Ovary (tissue), 9 donors: ENCODE data around the gene SF3A1. TPM values are rescaled to one million over a fixed set of nuclear protein-coding genes. Genes with fewer than 3 reads are reported as not detected.

ENCODE experiments used
- DNase-seq, 5 donors: peaks; one replicate each; pipeline ENCODE4 v3.0.0-alpha.2; 2019 to 2020
- H3K27ac ChIP-seq, 2 donors: fragments of 200-600 bp; one replicate each; pipeline versions ENCODE4 v1.5.1 to v1.8.0; 2019 to 2022
- H3K27me3 ChIP-seq: fragments of 200-600 bp; one replicate; pipeline ENCODE4 v1.8.0; 2022
- H3K36me3 ChIP-seq: fragments of 200-600 bp; sonication (generic); one replicate; pipeline ENCODE4 v1.5.1; 2019
- H3K4me1 ChIP-seq: one replicate; pipeline ENCODE4 v1.8.1; 2013; ENCODE audit warnings: mild to moderate bottlenecking, moderate library complexity; ENCODE audit not compliant: insufficient read depth
- H3K4me3 ChIP-seq: fragments of 200-600 bp; sonication (generic); one replicate; pipeline ENCODE4 v1.5.1; 2017
- H3K9me3 ChIP-seq, 2 donors: fragments of 200-600 bp in 1 of 2; sonication (generic) in 1 of 2; one replicate each; pipeline versions ENCODE4 v1.5.1 to v1.8.1; 2013 to 2019; ENCODE audit warnings: mild to moderate bottlenecking in 1 of 2, moderate library complexity in 1 of 2
- CTCF ChIP-seq, 3 donors: fragments of 450-650 bp in 2 of 3; fragments of 200-600 bp in 1 of 3; IDR thresholded peaks; one replicate each; pipeline versions ENCODE4 v1.5.1 to v1.8.0; 2016 to 2022; ENCODE audit warnings: antibody characterized with exemption in 3 of 3, mild to moderate bottlenecking in 1 of 3
- EP300 ChIP-seq: sonication (generic); formaldehyde crosslinking; IDR thresholded peaks from one replicate; pipeline ENCODE4 v1.6.1; 2017; ENCODE audit warnings: antibody characterized with exemption
- POLR2A ChIP-seq: fragments of 450-650 bp; IDR thresholded peaks from one replicate; pipeline ENCODE4 v1.6.1; 2017; ENCODE audit warnings: antibody characterized with exemption, mild to moderate bottlenecking, moderate library complexity
- whole genome bisulfite sequencing, 3 donors: extraction: QIAGEN DNeasy Blood & Tissue Kit in 1 of 3; methylation state at CpG; one replicate each; pipeline versions ENCODE4 v1.1.5 to v1.1.7; 2013 to 2017; 5-methylcytosine and 5-hydroxymethylcytosine counted together
- intact Hi-C, 4 donors: fragments of 100-400 bp; cut with DNase I; formaldehyde crosslinking; loops; one replicate each; pipeline versions ENCODE4 v1.11.0 to v1.15.1; 2022 to 2023
- polyA plus RNA-seq, 2 donors: library from polyadenylated mRNA; stranded (reverse); fragments of 200-250 nt in 1 of 2; fragments of 350-450 nt in 1 of 2; fragmentation: Illumina TruSeq in 1 of 2; extraction: RNeasy Lipid Tissue Mini Kit (QIAGEN cat#74804) in 1 of 2; gene quantifications; one replicate each; pipeline ENCODE4 v1.2.3, GENCODE V29; 2013 to 2014
- total RNA-seq, 7 donors: library from RNA; depleted of rRNA in 2 of 7; stranded (reverse); fragments of >200 nt in 2 of 7; fragmentation: NEBNext Ultra II Directional in 3 of 7; extraction: Animal tissue kit (Norgen Biotek cat#: 25700) in 3 of 7; gene quantifications; one replicate each; pipeline versions ENCODE4 v1.1.0 to v1.2.4, GENCODE V29; 2016 to 2023
- donor health status: DM: no; HTN: no; CAD: no; lungs with moderate emphysema.
- donor health status: DM: no; HTN: no; CAD: no.
- donor health status: Bipolar disorder and iron deficiency.
- donor health status: DM: yes; HTN: yes; CAD: no.
- donor health status: DM: no; HTN: no; CAD: no.
- donor health status: DM: yes; HTN: yes; CAD: no.

Gene SF3A1
- total and polyA plus RNA-seq, 9 donors: 36.4 to 211 (median 152) TPM

- Histone ChIP-seq H3K9me3 (no peaks in the 10 kb centered on the region), H3K36me3 (no peaks in the 10 kb centered on the region), H3K27me3 (no peaks in the 10 kb centered on the region), H3K4me1 (peaks cover 54% of the 10 kb centered on the region), H3K27ac (no peak overlapping the region), H3K4me3 (no peak overlapping the region)
- no peak for DNase-seq
- intact Hi-C loops: no loop called here
- TF ChIP-seq POLR2A: no peak
- no peak for TF ChIP-seq EP300
- TF ChIP-seq CTCF (IDR thresholded peaks at IDR 0.05): no peak
- WGBS, 3 donors: 76 to 82% (median 82%) methylated on average over 2 of the region's 2 CpGs
Observed at GRCh38 chr22:30308093-30308492, 48.6 kb downstream of the SF3A1 start.

GRCh38 chr22:30307041-30307574 is 49.6 kb downstream of the SF3A1 start:
- TF ChIP-seq POLR2A: no peak
- TF ChIP-seq CTCF (IDR thresholded peaks at IDR 0.05): no peak
- no peak for TF ChIP-seq EP300
- Histone ChIP-seq H3K9me3 (no peaks in the 10 kb centered on the region), H3K4me3 (no peak overlapping the region), H3K27ac (no peak overlapping the region), H3K27me3 (no peaks in the 10 kb centered on the region), H3K4me1 (peaks cover 50% of the 10 kb centered on the region), H3K36me3 (no peaks in the 10 kb centered on the region)
- 87 to 92% (median 88%) methylated on average over 4 of the region's 4 CpGs for WGBS, 3 donors
- intact Hi-C loops: no loop called here
- DNase-seq: no peak

GRCh38 chr22:30306627-30307011 is 50.1 kb downstream of the SF3A1 start:
- Histone ChIP-seq H3K27ac (no peak overlapping the region), H3K9me3 (no peaks in the 10 kb centered on the region), H3K36me3 (no peaks in the 10 kb centered on the region), H3K4me3 (no peak overlapping the region), H3K27me3 (no peaks in the 10 kb centered on the region), H3K4me1 (peaks cover 50% of the 10 kb centered on the region)
- TF ChIP-seq EP300: no peak
- TF ChIP-seq POLR2A: no peak
- no peak for TF ChIP-seq CTCF (IDR thresholded peaks at IDR 0.05)
- WGBS, 3 donors: 95 to 100% (median 98%) methylated on average over 1 of the region's 1 CpG
- no peak for DNase-seq
- intact Hi-C loops: no loop called here

GRCh38 chr22:30305906-30306626 is 50.6 kb downstream of the SF3A1 start:
- H3K4me3 ChIP-seq: no peak overlapping the region
- intact Hi-C loops: no loop called here
- TF ChIP-seq EP300: no peak
- TF ChIP-seq POLR2A: no peak
- no peak for TF ChIP-seq CTCF (IDR thresholded peaks at IDR 0.05)
- no peaks in the 10 kb centered on the region for H3K27me3 ChIP-seq
- H3K4me1 ChIP-seq: peaks cover 48% of the 10 kb centered on the region
- no peaks in the 10 kb centered on the region for H3K9me3 ChIP-seq
- DNase-seq: no peak
- 55 to 65% (median 59%) methylated on average over 3 of the region's 3 CpGs for WGBS, 3 donors
- H3K27ac ChIP-seq: peak overlapping the region; percentile 16 to 64
- no peaks in the 10 kb centered on the region for H3K36me3 ChIP-seq
